ENCODE results near the gene LRIT1. TPM values are rescaled to one million over a fixed set of nuclear protein-coding genes. Genes with fewer than 3 reads are reported as not detected.

LRIT1 gene
- polyA plus RNA-seq, 2 of the 4 experiments (the other 2 are of a cell fraction): not detected

DNA sequence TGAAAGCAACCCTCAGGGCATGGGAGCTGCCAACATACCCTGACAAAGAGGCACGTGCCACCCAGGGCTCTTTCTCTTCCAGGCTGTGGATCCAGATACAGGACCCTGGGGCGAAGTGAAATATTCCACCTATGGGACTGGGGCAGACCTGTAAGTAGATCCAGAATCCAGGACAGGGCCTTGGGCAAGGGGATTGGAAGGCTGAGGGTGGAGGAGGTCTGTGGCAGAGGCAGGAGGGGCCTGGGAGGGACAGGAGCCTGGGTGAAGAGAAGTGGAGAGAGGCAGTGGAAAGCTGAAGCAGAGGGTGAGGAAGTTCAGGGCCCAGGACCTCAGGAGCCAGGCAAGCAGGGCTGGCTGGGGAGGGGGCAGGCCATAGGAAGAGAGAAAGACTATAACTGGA is 29.8 kb downstream of the LRIT1 start:
- Histone ChIP-seq H3K4me2 (no peak overlapping the region), H3K9me3 (no peaks in the 10 kb centered on the region), H3K4me3 (no peak overlapping the region), H3K27ac (no peak overlapping the region), H3K4me1 (no peaks in the 10 kb centered on the region)
- no peak for DNase-seq (ENCODE audit: low read depth in 1 of 2, low spot score in 1 of 2)
- ATAC-seq: no peak
- ChIA-PET CTCF (interaction anchor here (1.0 to 2.0 kb wide), 4 partner anchors 10 to 63 kb away, joined by 3 to 5 read pairs (median 4); no protein-coding TSS in a partner anchor), POLR2A (no interaction called here)
- FAIRE-seq: no peak
- TF ChIP-seq NPAS2 (CRISPR knock-in tag; IDR thresholded peaks at IDR 0.05; ENCODE audit: borderline replicate concordance) (no peak), ZFP36 (IDR thresholded peaks at IDR 0.05; ENCODE audit: borderline replicate concordance, partially characterized antibody) (no peak), NR3C1 (IDR thresholded peaks at IDR 0.05) (no peak), REST (IDR thresholded peaks at IDR 0.05) (no peak), RNF2 (IDR thresholded peaks at IDR 0.05; ENCODE audit: borderline replicate concordance, low read depth) (no peak), ZNF302 (CRISPR knock-in tag; IDR thresholded peaks at IDR 0.05) (no peak), CBX2 (IDR thresholded peaks at IDR 0.05; ENCODE audit: borderline replicate concordance, low read depth) (no peak), FOXS1 (CRISPR knock-in tag; IDR thresholded peaks at IDR 0.05) (no peak), EP300 (IDR thresholded peaks at IDR 0.05) (no peak), EHMT2 (IDR thresholded peaks at IDR 0.05; ENCODE audit: low read depth) (no peak), CTCF (IDR thresholded peaks at IDR 0.05) (no peak), MAZ (IDR thresholded peaks at IDR 0.05; ENCODE audit: borderline replicate concordance, low read depth, low read length) (no peak), JUN (IDR thresholded peaks at IDR 0.05) (no peak), CHD2 (IDR thresholded peaks at IDR 0.05; ENCODE audit: low read length, partially characterized antibody) (no peak), CEBPB (IDR thresholded peaks at IDR 0.05) (no peak)
- TF ChIP-seq, protein P1, sequence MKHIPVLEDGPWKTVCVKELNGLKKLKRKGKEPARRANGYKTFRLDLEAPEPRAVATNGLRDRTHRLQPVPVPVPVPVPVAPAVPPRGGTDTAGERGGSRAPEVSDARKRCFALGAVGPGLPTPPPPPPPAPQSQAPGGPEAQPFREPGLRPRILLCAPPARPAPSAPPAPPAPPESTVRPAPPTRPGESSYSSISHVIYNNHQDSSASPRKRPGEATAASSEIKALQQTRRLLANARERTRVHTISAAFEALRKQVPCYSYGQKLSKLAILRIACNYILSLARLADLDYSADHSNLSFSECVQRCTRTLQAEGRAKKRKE (CRISPR knock-in tag; IDR thresholded peaks at IDR 0.05; ENCODE audit: low read depth): no peak
- TF ChIP-seq, protein P2, sequence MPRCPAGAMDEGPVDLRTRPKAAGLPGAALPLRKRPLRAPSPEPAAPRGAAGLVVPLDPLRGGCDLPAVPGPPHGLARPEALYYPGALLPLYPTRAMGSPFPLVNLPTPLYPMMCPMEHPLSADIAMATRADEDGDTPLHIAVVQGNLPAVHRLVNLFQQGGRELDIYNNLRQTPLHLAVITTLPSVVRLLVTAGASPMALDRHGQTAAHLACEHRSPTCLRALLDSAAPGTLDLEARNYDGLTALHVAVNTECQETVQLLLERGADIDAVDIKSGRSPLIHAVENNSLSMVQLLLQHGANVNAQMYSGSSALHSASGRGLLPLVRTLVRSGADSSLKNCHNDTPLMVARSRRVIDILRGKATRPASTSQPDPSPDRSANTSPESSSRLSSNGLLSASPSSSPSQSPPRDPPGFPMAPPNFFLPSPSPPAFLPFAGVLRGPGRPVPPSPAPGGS (IDR thresholded peaks at IDR 0.05): no peak
- TF ChIP-seq, protein P3, sequence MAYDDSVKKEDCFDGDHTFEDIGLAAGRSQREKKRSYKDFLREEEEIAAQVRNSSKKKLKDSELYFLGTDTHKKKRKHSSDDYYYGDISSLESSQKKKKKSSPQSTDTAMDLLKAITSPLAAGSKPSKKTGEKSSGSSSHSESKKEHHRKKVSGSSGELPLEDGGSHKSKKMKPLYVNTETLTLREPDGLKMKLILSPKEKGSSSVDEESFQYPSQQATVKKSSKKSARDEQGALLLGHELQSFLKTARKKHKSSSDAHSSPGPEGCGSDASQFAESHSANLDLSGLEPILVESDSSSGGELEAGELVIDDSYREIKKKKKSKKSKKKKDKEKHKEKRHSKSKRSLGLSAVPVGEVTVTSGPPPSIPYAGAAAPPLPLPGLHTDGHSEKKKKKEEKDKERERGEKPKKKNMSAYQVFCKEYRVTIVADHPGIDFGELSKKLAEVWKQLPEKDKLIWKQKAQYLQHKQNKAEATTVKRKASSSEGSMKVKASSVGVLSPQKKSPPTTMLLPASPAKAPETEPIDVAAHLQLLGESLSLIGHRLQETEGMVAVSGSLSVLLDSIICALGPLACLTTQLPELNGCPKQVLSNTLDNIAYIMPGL (CRISPR knock-in tag; IDR thresholded peaks at IDR 0.05; ENCODE audit: borderline replicate concordance): no peak
- TF ChIP-seq, protein P4, sequence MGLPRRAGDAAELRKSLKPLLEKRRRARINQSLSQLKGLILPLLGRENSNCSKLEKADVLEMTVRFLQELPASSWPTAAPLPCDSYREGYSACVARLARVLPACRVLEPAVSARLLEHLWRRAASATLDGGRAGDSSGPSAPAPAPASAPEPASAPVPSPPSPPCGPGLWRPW (IDR thresholded peaks at IDR 0.05): no peak
- WGBS (ENCODE audit: missing lambda C conversion rate): 0% methylated on average over 2 of the region's 2 CpGs

Data from A549 (cell line).